ENCODE measurements around the gene LMO7. TPM values are rescaled to one million over a fixed set of nuclear protein-coding genes. Genes with fewer than 3 reads are reported as not detected.

The LMO7 gene
- total RNA-seq, 3 donors from 2014 or later = 11.0 to 71.3 (median 32.8) TPM

DNA sequence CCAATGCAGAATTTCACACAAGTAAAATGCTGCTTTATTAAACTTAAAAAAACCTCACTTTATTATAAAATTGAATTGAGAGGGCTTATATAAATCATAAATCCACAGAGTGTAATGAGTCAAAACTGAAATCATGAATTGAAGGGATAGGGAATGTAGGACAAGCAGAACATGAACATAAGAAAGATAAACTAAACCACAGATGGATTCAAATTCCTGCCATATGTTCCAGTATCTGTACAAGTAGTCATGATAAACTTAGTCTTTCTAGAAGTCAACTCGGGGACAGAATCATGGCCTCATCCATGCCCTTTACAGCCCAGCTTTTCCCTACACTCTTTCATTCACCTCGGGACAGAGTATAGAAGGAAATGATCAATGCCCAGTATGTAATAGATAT, 16.6 kb downstream of the LMO7 start:
- TF ChIP-seq CTCF (IDR thresholded peaks at IDR 0.05) (no peak), POLR2AphosphoS5 (IDR thresholded peaks at IDR 0.05) (no peak), POLR2A (IDR thresholded peaks at IDR 0.05) (no peak)
- Histone ChIP-seq H3K36me3 (no peaks in the 10 kb centered on the region), H3K27me3 (no peaks in the 10 kb centered on the region), H3K9me3 (no peaks in the 10 kb centered on the region), H3K4me3 (no peak overlapping the region), H3K4me1 (no peaks in the 10 kb centered on the region), H3K27ac (no peak overlapping the region)
- no peak for DNase-seq (ENCODE audit: low spot score in 2 of 2)
- intact Hi-C loops (cut with DNase I; ENCODE audit: low total_unique reads) = no loop called here

- H3K4me1 ChIP-seq = no peaks in the 10 kb centered on the region
- DNase-seq (ENCODE audit: low spot score in 2 of 2) = no peak
- intact Hi-C loops (cut with DNase I; ENCODE audit: low total_unique reads) = no loop called here
- H3K27ac ChIP-seq = no peak overlapping the region
- H3K4me3 ChIP-seq = no peak overlapping the region
- TF ChIP-seq POLR2A (IDR thresholded peaks at IDR 0.05) = no peak
- TF ChIP-seq CTCF (IDR thresholded peaks at IDR 0.05) = no peak
- no peak for TF ChIP-seq POLR2AphosphoS5 (IDR thresholded peaks at IDR 0.05)
- H3K36me3 ChIP-seq = no peaks in the 10 kb centered on the region
- H3K9me3 ChIP-seq = no peaks in the 10 kb centered on the region
- no peaks in the 10 kb centered on the region for H3K27me3 ChIP-seq
Measured at GRCh38 chr13:75656425-75656989, 20.4 kb downstream of the LMO7 start.

GRCh38 chr13:75657111-75657510, 21.0 kb downstream of the LMO7 start:
- intact Hi-C loops (cut with DNase I; ENCODE audit: low total_unique reads) = no loop called here
- H3K27me3 ChIP-seq = no peaks in the 10 kb centered on the region
- TF ChIP-seq POLR2A (IDR thresholded peaks at IDR 0.05) (no peak), POLR2AphosphoS5 (IDR thresholded peaks at IDR 0.05) (no peak), CTCF (IDR thresholded peaks at IDR 0.05) (no peak)
- no peak overlapping the region for H3K27ac ChIP-seq
- no peaks in the 10 kb centered on the region for H3K36me3 ChIP-seq
- no peaks in the 10 kb centered on the region for H3K9me3 ChIP-seq
- no peak overlapping the region for H3K4me3 ChIP-seq
- DNase-seq (ENCODE audit: low spot score in 2 of 2) = no peak
- no peaks in the 10 kb centered on the region for H3K4me1 ChIP-seq

GRCh38 chr13:75660694-75661093, 24.6 kb downstream of the LMO7 start:
- Histone ChIP-seq H3K36me3 (no peaks in the 10 kb centered on the region), H3K4me3 (no peak overlapping the region), H3K4me1 (no peaks in the 10 kb centered on the region), H3K27me3 (no peaks in the 10 kb centered on the region), H3K27ac (no peak overlapping the region), H3K9me3 (no peaks in the 10 kb centered on the region)
- no peak for TF ChIP-seq POLR2AphosphoS5 (IDR thresholded peaks at IDR 0.05)
- no peak for TF ChIP-seq POLR2A (IDR thresholded peaks at IDR 0.05)
- no peak for TF ChIP-seq CTCF (IDR thresholded peaks at IDR 0.05)
- intact Hi-C loops (cut with DNase I; ENCODE audit: low total_unique reads) = loop anchor here (5.0 kb wide), 1 partner anchor 1427 kb away; no protein-coding TSS in a partner anchor
- DNase-seq (ENCODE audit: low spot score in 2 of 2) = no peak

DNA sequence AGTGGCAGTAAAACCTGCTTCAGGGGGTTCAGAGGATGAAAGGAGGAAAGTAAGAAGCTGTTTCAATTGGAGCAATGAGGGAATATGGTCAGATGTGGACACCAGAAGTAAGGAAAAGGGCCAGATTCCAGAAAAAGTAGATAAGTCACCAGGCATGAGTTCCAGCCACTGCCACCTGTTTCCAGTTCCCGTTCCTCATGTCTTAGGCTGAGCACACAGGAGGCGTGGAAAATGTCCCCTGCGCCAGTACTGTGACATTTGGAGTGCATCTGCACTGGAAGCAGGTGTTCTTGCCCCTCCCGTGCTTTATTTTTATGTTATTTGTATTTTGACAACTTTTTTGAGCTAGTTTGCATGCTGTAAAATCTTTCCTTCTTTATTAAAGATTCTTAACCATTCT, 25.3 kb downstream of the LMO7 start:
- intact Hi-C loops (cut with DNase I; ENCODE audit: low total_unique reads) = loop anchor here (5.0 kb wide), 1 partner anchor 1426 kb away; no protein-coding TSS in a partner anchor
- no peaks in the 10 kb centered on the region for H3K9me3 ChIP-seq
- H3K27me3 ChIP-seq = no peaks in the 10 kb centered on the region
- DNase-seq (ENCODE audit: low spot score in 2 of 2) = no peak
- no peaks in the 10 kb centered on the region for H3K4me1 ChIP-seq
- H3K36me3 ChIP-seq = no peaks in the 10 kb centered on the region
- TF ChIP-seq POLR2A (IDR thresholded peaks at IDR 0.05) (no peak), CTCF (IDR thresholded peaks at IDR 0.05) (no peak), POLR2AphosphoS5 (IDR thresholded peaks at IDR 0.05) (no peak)
- H3K27ac ChIP-seq = no peak overlapping the region
- no peak overlapping the region for H3K4me3 ChIP-seq

All from breast epithelium (tissue), 4 donors.